Measurements from ENCODE around the gene ARL15.

ARL15 gene

GRCh38 chr5:54146390-54146789, 164.0 kb downstream of the ARL15 start:
- DNase-seq = no peak

GRCh38 chr5:54140247-54140840, 170.0 kb downstream of the ARL15 start:
- no peak for DNase-seq

- no peak for DNase-seq
Observed at GRCh38 chr5:54136516-54137440, 173.6 kb downstream of the ARL15 start.

- no peak for DNase-seq
Observed at GRCh38 chr5:54135042-54135441, 175.3 kb downstream of the ARL15 start.

DNA sequence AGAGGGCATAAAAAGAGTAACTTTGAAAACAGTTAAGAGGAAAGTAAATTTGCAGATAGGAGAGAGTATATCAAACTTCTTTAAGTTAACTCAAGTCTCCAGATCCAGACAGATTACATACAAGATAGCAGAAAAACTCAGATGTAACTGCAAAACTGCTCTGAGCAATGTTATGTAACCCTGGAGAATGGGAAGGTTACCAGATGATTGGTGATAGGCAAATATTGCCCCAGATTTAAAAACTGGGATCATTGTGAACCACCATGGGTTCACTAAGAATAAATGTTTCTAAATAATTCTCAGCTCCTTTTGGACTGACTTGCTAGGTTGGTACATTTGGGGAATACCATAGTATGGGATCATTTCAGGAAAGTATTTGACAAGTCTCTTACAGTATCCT, 176.5 kb downstream of the ARL15 start:
- no peak for DNase-seq

GRCh38 chr5:54120473-54120872, 189.9 kb downstream of the ARL15 start:
- DNase-seq = no peak

DNA sequence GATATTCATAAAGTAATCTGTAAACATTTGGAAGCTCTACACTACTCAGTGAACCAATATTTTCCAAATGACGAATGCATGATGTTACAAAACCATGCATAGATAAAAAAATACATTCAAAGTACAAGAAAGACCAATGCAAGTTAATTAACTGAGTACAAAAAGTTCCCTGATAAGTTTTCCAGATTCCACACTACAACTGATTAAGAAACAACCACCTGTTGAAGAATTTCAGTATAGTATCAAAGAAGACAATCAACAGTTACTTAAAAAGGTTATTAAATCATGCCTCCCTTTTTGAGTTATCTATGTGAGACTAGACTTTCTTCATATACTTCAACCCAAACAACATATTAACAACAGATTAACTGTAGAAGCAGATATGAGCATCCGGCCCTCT, 192.4 kb downstream of the ARL15 start:
- DNase-seq = no peak

DNA sequence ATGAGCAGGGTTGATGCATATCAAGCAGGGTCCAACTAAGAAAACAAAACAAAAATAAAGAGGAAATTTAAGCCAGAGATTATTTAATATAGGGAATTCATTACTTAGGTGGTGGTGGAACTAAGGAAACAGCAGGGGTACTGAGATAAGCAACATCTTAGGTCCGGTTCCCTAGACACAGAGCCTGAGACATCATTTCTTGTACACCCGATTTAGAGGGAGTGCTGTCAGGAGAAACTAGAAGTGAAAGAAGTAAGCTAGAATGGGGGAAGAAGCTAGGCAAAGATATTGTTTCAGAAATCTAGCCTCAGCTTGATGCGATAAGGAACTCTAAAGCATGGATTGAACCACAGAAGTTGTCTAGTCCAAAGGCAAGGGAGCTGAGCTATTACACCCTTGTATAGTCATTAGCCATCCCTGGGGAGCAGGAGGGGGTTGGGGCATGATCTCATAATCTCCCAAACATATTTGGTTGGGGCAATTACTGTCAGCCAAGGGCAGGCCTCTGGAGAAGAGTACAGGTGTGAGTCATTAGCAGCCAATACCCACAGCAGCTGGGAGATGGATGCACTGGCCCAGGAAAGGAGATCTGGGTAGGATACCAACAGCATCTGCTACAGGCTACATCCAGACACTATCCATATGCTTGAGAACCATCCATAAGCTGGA, 194.5 kb downstream of the ARL15 start:
- no peak for DNase-seq

DNA sequence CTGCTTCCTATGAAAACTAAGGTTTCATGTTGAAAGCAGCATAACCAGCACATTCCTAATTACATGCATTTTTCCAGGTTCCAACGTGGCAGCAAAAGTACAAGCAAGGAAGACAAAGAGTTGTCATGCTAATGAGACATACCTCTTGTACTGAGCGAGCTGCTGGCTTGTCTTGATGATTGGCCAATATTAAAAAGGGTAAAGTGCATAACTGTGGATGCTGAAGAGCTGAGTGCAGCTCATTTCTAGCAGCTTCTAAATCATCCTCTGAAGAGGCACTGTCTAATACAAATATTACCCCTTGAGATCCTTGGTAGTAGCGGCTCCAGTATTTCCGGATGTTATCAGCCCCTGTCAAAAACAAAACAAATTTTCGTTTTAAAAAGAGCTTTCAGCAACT, 197.3 kb downstream of the ARL15 start:
- no peak for DNase-seq

DNA sequence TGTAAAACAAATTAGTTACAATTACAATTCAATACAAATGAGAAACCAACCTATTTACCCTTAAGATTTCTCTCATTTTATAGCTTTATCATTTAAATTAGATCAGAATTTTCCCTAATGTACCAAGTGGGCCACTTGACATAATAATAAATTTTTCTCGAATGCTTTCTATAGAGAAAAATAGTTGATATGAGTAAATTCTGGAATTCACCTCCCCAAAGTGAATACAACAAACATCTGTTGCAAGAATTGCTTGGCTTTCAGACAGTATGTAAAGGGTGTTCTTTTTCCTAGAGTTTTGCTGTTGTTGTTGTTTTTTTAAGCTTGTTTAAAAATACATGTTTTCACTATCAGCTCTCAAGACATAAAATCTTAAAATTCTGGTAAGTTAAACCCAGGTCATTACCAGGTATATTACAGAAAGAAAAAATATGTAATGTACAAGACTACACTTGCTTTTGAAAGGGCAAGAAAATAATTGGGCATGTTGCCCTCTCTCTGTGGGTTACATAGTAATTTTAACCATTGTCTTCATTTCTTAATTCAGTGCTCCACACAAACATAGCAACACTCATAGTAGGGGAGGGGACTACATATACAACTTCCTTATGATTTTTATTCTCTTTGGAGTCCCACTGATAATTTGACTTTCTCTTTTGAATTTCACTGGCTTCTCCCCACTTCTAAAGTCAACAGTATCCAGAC, 200.6 kb downstream of the ARL15 start:
- DNase-seq = no peak

GRCh38 chr5:54108136-54108535, 202.2 kb downstream of the ARL15 start:
- DNase-seq = no peak

DNA sequence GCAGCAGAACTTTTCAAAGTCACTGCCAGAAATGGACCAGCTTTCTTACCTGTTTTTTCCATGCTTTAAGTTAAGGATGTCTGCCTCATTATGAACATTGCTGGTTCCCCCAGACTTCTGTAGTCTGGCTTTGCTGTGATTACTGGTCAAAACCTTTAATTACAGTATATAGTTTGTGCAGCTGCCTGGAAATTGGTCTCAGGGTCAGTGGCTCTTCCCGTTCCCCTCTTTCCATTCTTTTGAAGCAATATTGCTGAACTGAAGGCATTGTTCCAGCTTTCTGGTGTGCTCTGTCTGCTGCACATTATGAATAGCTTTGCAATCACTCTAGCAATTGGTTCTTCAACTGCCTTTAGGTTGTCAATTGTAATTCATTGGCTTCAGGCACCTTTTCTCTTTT, 206.5 kb downstream of the ARL15 start:
- DNase-seq = no peak

- DNase-seq = no peak
Observed at GRCh38 chr5:54098267-54098666, 212.1 kb downstream of the ARL15 start.

DNA sequence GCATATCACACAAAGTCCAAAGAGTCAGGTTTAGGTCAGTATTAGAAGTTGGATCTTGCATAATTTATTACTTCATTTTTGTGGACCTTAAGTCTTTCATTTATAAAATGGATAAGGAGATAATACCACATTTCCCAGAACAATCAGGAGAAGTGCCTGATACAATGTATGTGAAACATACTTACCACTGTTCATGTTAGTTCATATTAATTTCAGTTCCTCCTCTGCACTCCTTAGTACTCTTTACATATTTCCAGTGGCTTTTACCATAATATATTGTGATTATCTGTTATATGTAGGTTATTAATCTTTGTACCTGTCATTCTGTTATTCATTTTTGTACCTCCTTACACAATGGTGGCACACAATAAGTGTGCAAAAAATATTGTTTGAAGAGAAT, 214.4 kb downstream of the ARL15 start:
- no peak for DNase-seq

DNA sequence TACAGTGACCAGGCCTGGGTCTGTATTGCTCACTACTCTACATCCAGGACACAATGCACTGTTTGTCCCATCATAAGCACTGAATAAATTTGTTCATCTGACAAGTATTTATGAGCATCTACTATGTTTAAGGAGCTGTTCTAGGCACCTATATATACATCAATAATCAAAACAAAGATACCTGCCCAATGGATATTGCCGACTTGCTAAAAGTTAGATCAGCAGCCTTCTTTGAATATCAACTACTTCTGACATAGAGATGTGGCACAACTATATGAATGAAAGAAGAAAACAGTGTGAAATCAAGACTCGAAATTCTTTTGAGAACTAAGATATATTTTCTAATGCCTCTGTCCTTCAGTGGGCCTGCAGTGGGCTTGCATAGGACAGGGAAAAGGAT, 215.7 kb downstream of the ARL15 start:
- DNase-seq = no peak

DNA sequence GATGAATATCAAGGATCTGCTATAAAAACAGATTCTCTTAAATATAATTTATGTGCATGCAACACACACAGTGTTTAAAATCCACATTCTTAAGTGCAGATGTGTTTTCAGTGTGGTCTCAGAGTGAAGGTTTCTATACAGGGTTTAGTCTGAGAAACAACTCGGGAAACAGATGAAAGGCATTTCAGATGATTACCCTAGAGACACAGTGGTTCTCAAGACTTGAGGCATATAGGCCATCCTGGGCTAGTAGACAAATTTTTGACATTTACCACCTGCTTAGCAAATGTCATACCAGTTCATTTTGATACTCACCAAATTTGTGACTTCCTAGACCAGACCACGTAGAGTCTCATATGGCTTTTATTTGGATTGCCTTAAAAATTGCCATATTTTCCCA, 216.5 kb downstream of the ARL15 start:
- no peak for DNase-seq

DNA sequence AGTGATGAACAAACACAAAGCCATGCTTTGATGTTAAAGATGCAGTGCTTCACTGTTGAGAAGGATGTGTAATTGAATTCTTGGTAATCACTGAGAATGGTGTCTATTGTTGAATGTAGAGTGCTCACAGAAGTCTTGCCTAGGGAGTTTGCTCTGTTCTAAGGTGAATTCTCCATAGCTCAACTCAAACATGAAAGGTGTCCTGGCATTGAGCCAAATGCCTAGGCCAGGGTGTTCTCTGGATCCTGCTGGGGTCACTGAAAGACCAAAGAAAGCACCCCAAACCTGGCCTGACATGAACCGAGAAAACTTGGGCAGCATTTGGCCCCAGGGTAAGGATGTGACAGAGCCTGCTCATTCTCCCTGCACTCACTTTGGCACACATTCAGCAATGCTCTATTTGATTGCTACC, 217.3 kb downstream of the ARL15 start:
- no peak for DNase-seq

GRCh38 chr5:54091307-54092130, 218.9 kb downstream of the ARL15 start:
- DNase-seq = no peak

GRCh38 chr5:54090495-54091120, 219.8 kb downstream of the ARL15 start:
- no peak for DNase-seq

DNA sequence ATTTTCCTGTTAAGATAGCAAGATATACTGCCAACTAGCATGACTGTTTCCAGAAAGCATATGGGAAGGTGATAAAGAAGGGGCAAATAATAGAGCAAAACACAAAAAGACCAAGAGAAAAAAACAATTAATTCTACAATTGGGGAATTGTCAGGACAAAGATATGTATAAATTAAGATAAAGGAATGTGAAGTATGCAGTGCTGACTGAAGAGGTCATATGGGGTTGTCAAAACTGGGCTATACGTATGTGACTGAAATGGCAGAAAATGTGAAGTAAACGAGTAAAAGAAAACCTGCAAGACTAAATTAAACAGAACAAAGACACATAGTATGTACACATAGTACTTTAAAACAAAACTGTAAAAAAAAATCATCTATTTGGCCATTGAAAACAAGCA, 222.3 kb downstream of the ARL15 start:
- no peak for DNase-seq

- DNase-seq = no peak
Observed at GRCh38 chr5:54087436-54087835, 222.9 kb downstream of the ARL15 start.

DNA sequence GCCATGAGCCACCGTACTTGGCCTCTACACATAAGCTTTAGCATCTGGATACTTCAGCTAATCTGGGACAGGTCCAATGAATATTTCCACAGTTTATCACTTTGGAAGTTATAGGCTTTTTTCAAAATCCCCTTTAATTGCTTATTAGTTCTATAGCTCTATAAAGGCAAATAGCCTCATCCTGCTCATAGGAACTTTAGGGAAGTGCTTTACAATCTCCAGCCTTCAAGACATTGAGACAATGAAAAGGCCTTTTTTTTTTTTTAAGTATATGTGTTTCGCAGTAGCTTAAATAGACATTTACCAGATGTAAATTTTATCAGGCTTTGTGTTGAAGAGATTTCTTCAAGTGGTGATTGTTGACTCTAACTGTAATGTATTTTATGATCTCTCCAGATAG, 224.2 kb downstream of the ARL15 start:
- no peak for DNase-seq
